ENCODE measurements around the gene CNTN2. TPM values are rescaled to one million over a fixed set of nuclear protein-coding genes. Genes with fewer than 3 reads are reported as not detected.

CNTN2 gene
- total and polyA plus RNA-seq, 2 of the 8 experiments (the other 6 are each of a cell fraction or from before 2014, with no cell fraction given) = 1.2 to 3.9 TPM

GRCh38 chr1:205032508-205032907 lies 10.5 kb upstream of the CNTN2 start:
- Histone ChIP-seq H3K4ac (replicated peaks; ENCODE audit: insufficient read length, low read depth, low read length) (no peak overlapping the region), H3K23me2 (ENCODE audit: low read depth, low read length) (no peaks in the 10 kb centered on the region), H3K79me1 (ENCODE audit: low read depth, low read length) (no peaks in the 10 kb centered on the region), H3K18ac (ENCODE audit: extremely low read depth, low read length) (no peak overlapping the region), H2AK5ac (ENCODE audit: low read depth, low read length) (no peak overlapping the region), H3K4me3 (ENCODE audit: extremely low read depth in 1 of 4, insufficient read depth in 2 of 4, low read depth in 3 of 4, low read length in 4 of 4) (no peak overlapping the region), H2BK20ac (ENCODE audit: low read length) (no peak overlapping the region), H2BK5ac (ENCODE audit: low read depth, low read length) (no peak overlapping the region), H3K4me2 (ENCODE audit: insufficient read depth in 1 of 2, low read depth in 2 of 2, low read length in 2 of 2) (no peak overlapping the region), H3K14ac (ENCODE audit: insufficient read length) (no peak overlapping the region), H3K79me2 (ENCODE audit: control insufficient read depth in 1 of 2, insufficient read depth in 2 of 2, low read length in 2 of 2) (no peaks in the 10 kb centered on the region), H3K36me3 (ENCODE audit: control insufficient read depth in 2 of 4, insufficient read depth in 4 of 4, low read length in 3 of 4) (no peaks in the 10 kb centered on the region), H2BK12ac (ENCODE audit: low read depth, low read length) (no peak overlapping the region), H3K27ac (ENCODE audit: low read depth, low read length) (no peak overlapping the region), H3K9ac (replicated peaks in 1 of 4; ENCODE audit: extremely low read depth in 1 of 4, low read depth in 3 of 4, low read length in 3 of 4) (no peak overlapping the region), H4K20me1 (replicated peaks in 1 of 2; ENCODE audit: control insufficient read depth in 1 of 2, insufficient read depth in 2 of 2, low read length in 2 of 2) (no peaks in the 10 kb centered on the region), H3K56ac (replicated peaks; ENCODE audit: insufficient read length, low read depth, low read length) (no peak overlapping the region), H2BK120ac (replicated peaks; ENCODE audit: low read depth, low read length) (no peak overlapping the region), H4K91ac (replicated peaks; ENCODE audit: insufficient read length, low read length) (no peak overlapping the region), H4K5ac (ENCODE audit: insufficient read length, low read depth, low read length) (no peak overlapping the region), H4K8ac (ENCODE audit: extremely low read depth, insufficient read depth, low read length) (no peak overlapping the region), H3K9me3 (ENCODE audit: insufficient read depth in 2 of 2, low read depth in 1 of 2, low read length in 1 of 2) (no peaks in the 10 kb centered on the region), H2AFZ (ENCODE audit: low read length) (no peak overlapping the region), H3K27me3 (replicated peaks in 1 of 4; ENCODE audit: control insufficient read depth in 3 of 4, extremely low read depth in 1 of 4, insufficient read depth in 3 of 4, low read length in 3 of 4) (no peaks in the 10 kb centered on the region), H2BK15ac (ENCODE audit: low read length) (no peak overlapping the region), H3K4me1 (replicated peaks in 1 of 4; ENCODE audit: control insufficient read depth in 3 of 4, insufficient read depth in 4 of 4, low read length in 3 of 4) (peaks cover 0 to 7% (median 3%) of the 10 kb centered on the region in 4 experiments; a peak in 4 of 7 replicates), H3K23ac (ENCODE audit: insufficient read length) (no peak overlapping the region)
- FAIRE-seq = no peak
- WGBS, 2 experiments (ENCODE audit: extremely low coverage in 1 of 2, insufficient coverage in 1 of 2, insufficient read length in 1 of 2, insufficient replicate concordance in 2 of 2, low coverage in 1 of 2, low lambda C conversion rate in 2 of 2, missing lambda C conversion rate in 1 of 2) = 88% methylated on average over 5 of the region's 7 CpGs; no CpG with 5 or more reads in 1 of the 2 experiments
- ChIA-PET CTCF (ENCODE audit: partially characterized antibody) (interaction anchor here (1.0 to 33.2 kb wide), 5 partner anchors 16 to 234 kb away, joined by 3 to 531 read pairs (median 71); no protein-coding TSS in a partner anchor), POLR2A (ENCODE audit: partially characterized antibody) (no interaction called here)
- DNase-seq (ENCODE audit: low read depth in 1 of 2, low spot score in 2 of 2) = no peak
- no peak for TF ChIP-seq SP2 (IDR thresholded peaks at IDR 0.05; ENCODE audit: low read length)
- TF ChIP-seq CTBP2 (IDR thresholded peaks at IDR 0.05; ENCODE audit: borderline replicate concordance, insufficient read depth, insufficient read length, low read length) = no peak

Data from H1 (cell line).